HG02571 (cell line): ENCODE data around the gene TREM2.
"Not testable (repeated sequence)": the region's sequence is repeated elsewhere in the genome, so short reads cannot be mapped to it uniquely, and the experiment has no call there.

Experiments
- ATAC-seq: cut with Tn5 transposase; IDR thresholded peaks from one replicate; pipeline ENCODE4 v1.9.1; 2021; ENCODE audit warnings: mild to moderate bottlenecking, moderate library complexity; ENCODE audit not compliant: unreplicated experiment

Gene TREM2

GRCh38 chr6:41156001-41156400, 6.9 kb downstream of the TREM2 start:
- ATAC-seq = no peak

- no peak for ATAC-seq
These were observed 7.6 kb downstream of the TREM2 start for GRCh38 chr6:41155132-41155805.

- ATAC-seq = no peak
These were observed 8.8 kb downstream of the TREM2 start, which contains the start of gene TREML1 for GRCh38 chr6:41153992-41154625. TSS of gene TREML1 (minus strand) at chr6:41154347. CDS start at chr6:41154288, 59 bp downstream.

GRCh38 chr6:41153451-41153850, 9.5 kb downstream of the TREM2 start:
- no peak for ATAC-seq

GRCh38 chr6:41150671-41151070, 12.2 kb downstream of the TREM2 start:
- ATAC-seq = no peak

- ATAC-seq = no peak
These were observed 15.0 kb downstream of the TREM2 start for GRCh38 chr6:41147917-41148316.

GRCh38 chr6:41136911-41137310, 26.0 kb downstream of the TREM2 start:
- ATAC-seq = no peak

GRCh38 chr6:41135062-41135832, 27.7 kb downstream of the TREM2 start:
- ATAC-seq = no peak

GRCh38 chr6:41132254-41132653, 30.7 kb downstream of the TREM2 start:
- no peak for ATAC-seq

- no peak for ATAC-seq
These were observed 37.6 kb downstream of the TREM2 start for GRCh38 chr6:41125282-41125681.

- no peak for ATAC-seq
These were observed 40.0 kb downstream of the TREM2 start for GRCh38 chr6:41122918-41123317.

- no peak for ATAC-seq
These were observed 40.5 kb downstream of the TREM2 start for GRCh38 chr6:41122373-41122772.

- no peak for ATAC-seq
These were observed 42.9 kb downstream of the TREM2 start for GRCh38 chr6:41120058-41120457.

GRCh38 chr6:41119508-41119907, 43.4 kb downstream of the TREM2 start:
- no peak for ATAC-seq

GRCh38 chr6:41115027-41115426, 47.9 kb downstream of the TREM2 start:
- not testable (repeated sequence) for ATAC-seq

GRCh38 chr6:41111017-41111416, 51.9 kb downstream of the TREM2 start:
- ATAC-seq = no peak
